ENCODE data around the gene GOLPH3.
"Not testable (repeated sequence)": the region's sequence is repeated elsewhere in the genome, so short reads cannot be mapped to it uniquely, and the experiment has no call there.

GOLPH3 gene

DNA sequence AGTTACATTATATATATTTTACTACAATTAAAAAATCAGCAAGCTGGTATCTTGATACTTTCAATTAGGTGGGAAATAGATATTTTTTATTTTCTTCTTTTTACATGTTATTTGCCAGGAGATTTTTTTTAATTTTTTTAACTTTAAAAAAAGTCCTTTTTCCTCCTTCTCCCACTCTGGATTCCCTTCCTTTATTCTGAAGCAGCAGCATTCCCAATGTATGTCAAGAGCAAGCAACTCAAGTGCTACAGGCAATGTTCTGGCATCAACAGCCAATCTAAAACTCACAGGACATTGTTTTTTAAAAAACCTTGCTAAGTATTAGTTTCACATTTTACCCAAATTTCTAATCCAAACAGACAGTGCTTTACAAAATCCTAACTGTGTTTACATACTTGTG, 41.4 kb downstream of the GOLPH3 start:
- DNase-seq, result no peak

DNA sequence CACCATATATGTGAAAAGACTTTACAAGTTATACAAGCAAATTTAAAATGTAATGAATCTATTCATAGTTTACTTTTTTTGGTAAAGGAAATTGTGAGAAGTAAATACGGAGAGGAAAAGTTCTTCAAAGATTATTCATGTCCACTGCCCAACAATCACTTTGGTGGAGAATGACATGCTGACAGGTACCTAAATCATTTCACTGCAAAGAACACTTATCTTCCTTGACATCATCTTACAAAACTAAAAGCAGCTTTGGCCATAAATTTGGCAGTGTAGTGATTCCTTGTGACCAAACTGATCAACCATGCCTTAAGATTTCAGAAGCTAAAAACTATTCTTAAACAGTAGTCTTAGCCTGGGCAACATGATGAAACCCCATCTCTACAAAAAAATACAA, 42.5 kb downstream of the GOLPH3 start:
- no peak for DNase-seq

DNA sequence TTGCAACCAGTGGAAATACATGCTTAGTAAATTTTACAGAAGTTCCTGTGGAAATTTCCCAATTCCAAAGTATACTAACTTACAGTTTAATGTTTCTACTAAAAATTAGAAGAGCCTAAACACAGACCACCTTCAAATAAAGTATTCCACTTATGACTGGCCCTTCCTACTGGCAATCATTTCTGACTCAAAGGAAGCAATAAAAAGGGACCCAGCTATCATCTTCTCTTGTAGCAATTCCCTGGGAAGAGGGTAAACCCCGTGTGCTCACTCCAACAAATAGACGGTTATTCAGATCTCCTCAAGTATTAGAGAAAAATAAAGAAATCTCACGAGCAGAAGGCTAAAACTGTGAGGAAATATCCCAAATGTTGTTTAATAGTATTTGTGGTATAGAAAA, 43.3 kb downstream of the GOLPH3 start:
- no peak for DNase-seq

DNA sequence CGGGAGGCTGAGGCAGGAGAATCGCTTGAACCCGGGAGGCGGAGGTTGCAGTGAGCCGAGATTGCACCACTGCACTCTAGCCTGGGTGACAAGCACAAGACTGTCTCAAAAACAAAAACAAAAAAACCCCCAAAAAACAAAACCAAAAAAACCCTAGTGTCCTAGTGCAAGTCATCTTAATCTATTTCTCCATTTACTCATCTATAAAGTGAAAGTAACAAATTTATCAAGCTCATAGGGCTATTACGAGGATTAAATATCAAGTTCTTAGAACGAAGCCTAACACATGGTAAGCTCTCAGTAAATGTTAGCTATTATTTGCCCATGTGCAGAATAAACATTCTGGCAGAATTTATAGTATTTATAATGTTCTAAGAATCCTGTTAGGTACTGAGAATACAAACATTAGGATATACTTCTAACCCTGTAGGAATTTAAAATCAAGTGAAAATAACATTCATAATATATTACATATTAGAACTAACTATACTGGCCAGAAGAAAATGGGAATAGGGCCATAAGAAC, 45.0 kb downstream of the GOLPH3 start:
- no peak for DNase-seq

DNA sequence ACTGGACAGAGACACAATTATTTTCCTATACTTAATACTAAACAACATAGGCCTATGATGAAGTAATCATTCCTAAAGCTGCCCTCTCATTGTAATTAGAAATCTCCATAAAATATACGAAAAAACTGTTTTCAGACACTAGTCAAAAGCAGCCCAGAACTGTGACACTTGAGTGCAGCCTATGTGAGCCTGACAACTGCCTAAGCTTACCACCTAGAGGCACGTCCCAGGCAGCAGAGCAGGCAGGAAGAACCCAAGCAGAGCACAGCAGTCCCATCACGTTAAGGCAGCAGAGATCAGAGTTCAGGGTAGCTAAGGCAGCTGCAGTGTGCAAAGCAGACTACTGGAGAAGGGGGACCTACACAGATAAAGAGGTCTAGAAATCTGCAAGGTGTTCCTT, 46.4 kb downstream of the GOLPH3 start:
- no peak for DNase-seq

DNA sequence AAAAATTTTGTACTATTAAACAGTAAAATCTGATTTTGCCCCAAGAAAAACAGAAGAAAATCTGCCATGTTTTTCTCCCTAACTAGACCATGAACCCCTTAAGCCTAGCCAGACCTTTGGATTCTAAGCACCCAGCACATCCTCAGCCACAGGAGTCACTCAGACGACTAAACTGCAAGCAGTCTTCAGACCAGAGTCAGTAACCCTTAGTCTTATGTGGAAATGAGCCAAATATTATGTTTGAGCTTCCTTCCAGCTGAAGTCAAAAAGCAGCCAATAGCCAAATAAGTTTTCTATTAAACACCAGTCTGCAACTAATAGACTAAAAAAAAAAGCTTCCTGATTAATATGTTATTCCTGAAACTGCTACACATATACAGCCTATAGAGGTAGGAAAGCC, 47.4 kb downstream of the GOLPH3 start:
- DNase-seq, result no peak

DNA sequence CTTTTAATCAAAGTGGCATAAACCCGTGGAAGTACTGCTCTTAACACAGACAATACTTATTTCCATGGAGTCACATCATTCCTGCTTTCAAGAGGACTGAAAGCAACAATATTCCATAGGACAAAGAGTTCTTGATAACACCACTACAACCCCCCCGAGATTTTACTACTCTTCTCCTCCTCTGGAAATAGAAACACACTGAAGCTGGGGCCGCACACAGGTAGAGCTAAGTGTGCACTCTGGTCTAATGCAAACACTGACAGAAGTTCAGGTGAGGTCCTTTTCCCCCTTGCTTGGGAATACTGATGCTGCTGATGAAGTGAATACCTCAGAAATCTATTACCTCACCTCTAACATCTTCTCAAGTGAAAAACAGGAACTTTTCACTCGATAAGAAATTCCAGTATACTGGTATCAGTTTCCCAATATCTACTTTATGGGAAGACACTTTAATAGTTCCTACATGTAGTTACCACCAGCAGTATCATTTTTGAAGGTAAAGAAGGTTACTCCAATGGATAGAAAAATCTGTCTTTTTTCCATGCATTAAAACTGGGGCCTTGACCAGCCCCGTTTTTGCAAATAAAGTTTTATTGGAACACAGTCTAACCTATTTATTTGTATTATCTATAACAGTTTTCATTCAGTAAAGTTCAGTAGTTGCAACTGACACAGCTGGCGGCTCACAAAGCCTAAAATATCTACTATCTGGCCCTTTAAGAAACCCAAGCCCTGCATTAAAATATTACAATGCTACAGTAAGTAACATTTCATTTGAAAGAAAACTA, 50.0 kb downstream of the GOLPH3 start:
- DNase-seq, result no peak

DNA sequence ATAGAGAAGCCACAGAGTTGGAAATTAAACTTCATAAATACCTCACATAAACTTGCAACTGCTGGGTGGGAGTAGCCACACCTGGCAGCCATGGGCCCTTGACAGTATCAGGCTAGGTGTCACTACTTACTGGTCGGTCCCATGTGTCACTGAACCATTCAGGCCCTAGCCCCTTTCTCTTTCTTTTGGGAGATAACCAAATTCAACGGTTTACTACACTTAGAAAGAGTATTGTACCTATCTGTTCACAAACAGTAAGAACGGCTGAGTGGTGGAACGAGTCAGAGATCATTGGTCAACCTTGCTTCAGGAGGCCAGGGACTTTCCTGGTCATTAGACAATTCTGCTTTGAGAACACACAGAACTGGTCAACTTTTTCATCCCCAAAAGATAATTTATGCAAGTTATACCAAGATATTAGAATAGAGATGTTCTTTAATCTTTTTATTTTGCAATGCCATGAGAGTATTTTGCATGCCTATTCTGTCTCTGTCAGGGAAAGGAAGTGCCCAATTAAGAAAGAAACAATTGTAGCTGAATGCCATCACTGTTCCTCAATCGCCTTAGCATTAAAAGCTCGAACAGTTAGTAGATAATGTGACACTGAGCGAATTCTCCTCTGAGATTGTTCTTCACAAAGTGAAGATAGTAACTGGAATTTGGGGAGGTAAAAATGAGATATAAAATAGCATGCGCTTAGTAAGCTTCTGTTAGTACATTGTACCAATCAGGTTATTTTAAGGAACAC, 50.9 kb downstream of the GOLPH3 start:
- no peak for DNase-seq

DNA sequence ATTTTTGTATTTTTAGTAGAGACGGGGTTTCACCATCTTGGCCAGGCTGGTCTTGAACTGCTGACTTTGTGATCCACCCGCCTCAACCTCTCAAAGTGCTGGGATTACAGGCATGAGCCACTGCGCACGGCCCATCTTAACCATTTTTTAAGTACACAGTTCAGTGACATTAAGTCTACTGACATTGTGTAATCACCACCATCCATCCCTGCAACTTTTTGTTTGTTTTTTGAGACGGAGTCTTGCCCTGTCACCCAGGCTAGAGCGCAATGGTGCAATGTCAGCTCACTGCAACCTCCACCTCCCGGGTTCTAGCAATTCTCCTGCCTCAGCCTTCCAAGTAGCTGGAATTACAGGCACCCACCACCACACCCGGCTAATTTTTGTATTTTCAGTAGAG, 55.2 kb downstream of the GOLPH3 start:
- DNase-seq, result not testable (repeated sequence)

DNA sequence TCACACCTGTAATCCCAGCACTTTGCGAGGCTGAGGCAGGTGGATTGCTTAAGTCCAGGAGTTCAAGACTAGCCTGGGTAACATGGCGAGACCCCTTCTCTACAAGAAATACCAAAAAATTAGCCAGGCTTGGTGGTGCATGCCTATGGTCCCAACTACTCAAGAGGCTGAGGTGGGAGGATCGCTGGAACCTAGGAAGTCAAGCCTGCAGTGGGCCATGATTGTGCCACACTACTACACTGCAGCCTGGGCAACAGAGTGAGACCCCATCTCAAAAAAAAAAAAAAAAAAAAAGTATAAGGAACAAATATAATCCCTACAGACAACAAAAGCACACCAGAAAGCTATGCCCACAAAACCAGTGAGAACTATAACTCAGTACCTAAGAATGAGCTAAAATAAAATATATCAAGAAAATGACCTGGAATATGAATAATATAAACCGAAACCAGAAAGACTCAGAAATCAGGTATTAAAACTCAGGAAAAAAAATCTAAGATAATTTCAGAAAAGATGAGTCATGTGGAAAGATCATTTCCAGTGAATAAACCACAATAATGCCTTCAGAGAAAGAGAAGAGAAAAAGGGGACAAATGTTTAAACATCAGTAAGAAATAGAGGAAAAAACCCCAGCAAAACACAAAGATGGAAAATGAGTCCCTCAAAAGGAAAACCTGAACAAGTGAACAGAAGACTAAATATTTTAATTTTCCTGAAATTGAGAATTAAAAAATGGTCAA, 57.4 kb downstream of the GOLPH3 start:
- no peak for DNase-seq

DNA sequence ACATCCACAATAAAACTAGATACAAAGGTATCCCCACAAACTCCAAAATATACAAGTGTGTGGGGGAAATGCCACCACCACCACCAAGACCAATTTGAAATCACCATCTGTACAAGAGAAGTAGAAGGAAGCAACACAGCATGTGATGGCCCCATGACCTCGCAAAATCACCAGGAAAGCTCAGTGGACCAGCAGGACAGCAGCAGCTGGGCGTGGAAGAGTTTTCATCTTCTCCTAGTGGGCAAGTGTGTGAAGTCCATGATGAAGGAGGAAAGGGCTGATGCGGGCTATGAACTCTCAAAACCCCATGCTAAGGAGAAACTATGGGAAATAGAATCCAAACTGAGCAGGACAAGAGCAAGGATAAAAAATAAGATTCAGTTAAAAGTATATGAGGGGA, 58.1 kb downstream of the GOLPH3 start:
- DNase-seq, result no peak

DNA sequence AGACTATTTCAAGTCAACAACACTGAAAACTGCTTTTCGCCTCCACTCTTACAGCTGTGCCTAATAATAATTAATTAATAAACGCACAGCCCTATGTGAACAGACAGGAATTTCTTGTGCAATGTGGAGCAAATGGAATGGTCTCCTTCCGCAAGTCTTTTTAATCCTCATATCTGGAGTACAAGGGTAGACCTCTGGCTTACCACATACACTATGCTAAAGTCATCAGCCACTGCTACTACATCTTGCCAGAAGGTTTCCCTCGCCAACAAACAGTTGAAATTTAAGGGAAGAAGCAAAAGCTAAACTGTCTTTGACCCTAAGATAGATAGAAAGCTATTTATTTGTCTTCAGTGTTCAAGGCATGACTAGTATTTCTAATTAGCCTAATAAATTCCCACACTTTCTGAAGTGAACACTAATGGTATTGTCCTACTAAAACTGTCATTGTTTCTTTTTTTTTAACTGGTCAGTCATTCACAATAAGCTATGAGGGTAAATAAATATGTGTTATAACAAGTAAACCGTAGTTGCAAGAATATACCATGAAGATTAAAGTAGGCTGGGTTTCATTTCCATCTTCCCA, 63.9 kb downstream of the GOLPH3 start:
- no peak for DNase-seq

DNA sequence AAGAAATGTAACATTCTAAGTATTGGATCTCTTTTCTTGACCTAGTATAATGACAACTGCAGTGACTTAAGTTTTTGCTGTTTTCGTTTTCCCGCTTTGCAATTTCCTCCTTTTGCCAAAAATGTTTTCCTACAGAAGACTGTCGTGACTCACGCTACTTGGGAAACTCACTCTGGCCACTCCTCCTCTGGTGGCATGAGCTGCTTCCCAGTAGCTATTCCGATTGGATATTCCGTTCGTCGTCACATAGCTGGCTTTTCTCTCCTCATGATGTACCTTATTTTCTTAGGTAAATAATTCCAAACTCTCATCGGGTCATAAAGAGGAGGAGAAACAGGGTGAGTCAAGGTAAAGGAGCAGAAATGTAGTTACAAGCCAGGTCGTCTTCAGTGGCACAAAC, 64.9 kb downstream of the GOLPH3 start:
- DNase-seq, result no peak

DNA sequence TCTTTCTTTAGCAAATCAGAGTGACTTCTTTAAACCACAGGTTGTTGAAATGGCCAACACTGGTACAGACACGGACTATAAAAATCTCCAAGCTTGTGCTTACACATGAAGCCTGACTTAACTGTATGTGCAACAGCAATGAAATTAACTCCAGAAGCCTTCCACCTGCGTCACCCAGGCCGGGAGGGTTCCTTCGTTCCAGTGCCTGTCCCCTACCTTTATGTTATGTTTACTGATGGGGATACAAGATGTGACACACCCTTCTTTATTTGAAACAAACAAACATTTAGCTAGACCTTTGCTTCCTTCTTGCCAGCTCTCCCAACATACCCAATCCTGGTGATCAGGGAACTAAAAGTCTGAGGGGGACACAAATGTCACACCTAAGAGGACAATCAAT, 66.0 kb downstream of the GOLPH3 start:
- DNase-seq, result no peak

DNA sequence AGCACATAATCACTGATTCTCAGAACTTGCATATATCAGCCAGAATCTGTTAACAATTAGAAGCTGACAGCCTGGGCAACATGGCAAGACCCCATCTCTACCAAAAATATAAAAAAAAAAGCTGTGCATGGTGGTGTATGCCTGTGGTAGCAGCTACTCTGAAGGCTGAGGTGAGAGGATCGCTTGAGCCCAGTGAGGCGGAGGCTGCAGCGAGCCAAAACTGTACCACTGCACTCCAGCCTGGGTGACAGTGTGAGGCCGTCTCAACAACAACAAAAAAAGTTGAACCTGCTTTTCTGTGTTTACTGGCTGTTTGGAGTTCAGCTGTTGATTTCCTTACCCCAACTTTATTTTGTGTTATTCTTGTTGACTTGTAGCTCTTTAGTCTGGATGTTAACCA, 66.8 kb downstream of the GOLPH3 start:
- no peak for DNase-seq

DNA sequence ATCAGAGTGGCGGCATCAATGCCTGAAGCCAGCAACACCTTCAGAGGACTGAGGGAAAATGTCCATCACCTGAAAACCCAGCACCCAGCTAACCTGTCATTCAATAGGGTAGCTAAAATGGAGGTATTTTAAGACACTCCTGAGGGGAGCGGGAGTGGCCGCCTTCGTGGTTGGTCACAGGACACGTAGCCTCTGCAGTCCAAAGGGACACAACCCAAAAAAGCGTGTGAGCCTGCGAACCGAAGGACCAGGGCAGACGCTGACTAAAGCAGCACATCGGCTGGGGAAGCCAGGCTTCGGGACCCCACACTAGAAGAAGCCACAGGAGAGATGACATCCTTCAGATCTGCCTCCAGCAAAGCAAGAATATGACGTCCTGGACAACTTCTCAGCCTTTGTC, 70.6 kb downstream of the GOLPH3 start:
- DNase-seq, result no peak

DNA sequence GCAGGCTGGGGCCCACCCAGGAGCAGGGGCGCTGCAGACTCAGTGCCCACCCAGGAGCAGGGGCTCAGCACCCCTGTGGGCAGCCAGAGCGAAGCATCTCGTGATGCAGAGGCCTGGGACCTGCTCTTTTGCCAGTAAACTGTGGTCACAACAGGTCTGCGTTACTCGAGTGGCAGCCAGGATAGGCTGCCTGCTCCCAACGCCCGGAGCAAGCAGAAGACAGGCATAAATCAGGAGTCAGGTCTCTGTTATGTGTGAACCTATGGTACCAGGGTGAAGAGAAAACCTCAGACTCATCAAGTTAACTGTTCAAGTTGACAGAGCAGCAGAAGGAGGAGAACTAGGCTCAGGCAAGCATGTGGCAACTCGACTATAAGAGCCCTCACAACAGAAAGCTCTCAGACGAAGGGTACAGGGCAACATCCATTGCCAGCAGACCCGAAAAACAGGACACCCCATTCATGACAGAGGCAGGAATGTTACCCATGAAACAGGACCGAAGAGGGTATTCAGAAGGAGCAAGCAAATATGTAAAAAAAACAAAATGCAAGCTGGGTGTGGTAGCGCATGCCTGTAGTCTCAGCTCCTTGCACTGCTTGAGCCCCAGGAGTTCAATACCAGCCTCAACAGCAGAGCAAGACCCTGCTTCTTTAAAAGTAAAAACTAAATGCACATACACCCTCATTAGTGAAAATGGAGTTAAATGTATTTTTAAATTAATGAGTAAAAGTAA, 71.7 kb downstream of the GOLPH3 start:
- no peak for DNase-seq

DNA sequence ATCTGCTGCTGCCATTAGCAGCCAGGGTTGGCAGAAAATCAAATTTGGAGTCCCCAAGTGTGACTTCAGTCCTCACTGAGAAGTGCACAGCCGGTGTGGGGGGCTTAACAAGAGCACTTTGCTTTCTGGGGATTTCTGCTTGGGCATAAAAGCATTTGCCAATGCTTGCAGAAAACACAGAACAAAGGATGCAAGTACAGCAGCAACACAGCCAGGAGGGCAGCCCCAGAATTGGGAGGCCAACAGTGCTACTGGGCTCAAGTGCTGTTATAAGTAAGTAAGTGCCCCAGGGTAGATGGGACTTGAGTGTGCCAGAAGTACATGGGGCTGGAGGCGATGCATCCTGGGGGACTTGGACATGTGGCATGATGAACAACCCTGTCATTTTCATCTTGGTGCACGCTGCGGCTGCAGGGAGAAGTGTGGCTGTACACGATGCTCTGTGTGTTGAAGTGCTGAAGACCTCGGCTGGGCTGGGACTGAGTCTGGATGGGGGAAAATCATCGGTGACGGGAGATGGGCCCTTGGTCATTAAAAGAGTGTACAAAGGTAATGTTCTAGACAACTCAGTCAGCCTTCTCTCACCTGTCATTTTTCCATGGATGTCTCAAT, 73.3 kb downstream of the GOLPH3 start:
- no peak for DNase-seq

DNA sequence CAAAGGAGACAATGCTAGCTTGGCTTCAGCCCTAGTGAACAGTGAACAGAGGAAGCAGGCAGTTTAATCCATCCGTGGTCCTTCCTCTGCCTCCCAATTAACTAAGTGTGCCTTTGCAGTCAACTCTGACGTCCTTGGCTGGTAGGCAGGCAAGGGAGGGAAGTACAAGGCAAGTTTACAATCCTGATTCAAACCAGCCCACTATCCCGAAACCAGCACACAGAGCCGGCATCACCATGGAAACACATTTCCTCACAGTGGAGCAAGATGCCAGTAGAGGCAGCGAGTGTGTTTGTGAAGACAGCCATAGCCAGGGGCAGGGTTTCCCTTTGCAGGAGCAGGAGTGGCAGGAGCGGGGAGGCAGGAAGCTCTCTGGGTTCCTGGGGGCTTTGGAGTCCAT, 73.9 kb downstream of the GOLPH3 start:
- DNase-seq, result no peak

DNA sequence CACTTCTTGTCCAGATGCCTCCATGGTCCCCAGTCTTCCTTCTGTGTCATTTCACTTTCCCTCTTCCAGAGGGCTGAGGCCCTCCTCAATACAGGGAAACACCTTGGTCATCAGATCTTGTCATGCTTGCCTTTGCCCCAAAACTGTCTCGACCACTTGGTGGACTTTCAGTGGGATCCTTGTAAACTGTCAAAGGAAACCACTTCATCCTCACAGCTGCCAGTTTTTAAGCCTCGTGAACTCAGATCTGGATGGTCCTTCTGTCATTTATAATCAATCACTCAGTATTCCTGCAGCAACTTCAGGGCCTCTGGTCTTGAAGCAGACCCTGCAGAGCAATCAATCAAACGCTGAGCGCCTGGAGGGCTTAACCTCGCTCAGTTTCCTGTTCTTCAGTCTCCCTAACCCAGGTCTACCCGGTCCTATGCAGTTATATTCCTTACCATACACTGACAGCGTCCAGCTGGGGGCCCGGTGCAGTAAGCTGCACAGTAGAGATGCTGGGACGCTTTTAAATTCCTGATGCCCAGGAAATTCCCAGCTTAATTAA, 74.6 kb downstream of the GOLPH3 start:
- no peak for DNase-seq

DNA sequence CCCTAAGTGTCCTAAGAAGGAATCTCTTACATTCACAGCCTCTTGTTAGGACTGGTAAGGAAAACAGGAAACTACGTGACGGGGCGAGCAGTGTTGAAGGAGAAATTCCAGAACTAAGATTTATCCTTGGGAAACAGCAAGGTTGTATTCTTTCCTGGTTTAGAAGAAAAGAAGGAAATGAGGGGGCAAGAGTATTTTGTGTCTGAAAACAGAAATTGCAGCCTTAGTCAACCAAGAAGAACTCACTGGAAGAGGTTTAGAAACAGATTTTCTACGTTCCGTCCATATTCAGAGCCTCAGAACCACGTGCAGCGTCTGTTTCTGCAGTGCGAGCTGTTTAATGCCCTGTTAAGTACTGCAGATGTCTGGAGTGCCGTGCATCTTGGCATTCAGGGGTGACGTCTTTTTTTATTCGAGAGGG, 75.2 kb downstream of the GOLPH3 start:
- DNase-seq, result no peak

DNA sequence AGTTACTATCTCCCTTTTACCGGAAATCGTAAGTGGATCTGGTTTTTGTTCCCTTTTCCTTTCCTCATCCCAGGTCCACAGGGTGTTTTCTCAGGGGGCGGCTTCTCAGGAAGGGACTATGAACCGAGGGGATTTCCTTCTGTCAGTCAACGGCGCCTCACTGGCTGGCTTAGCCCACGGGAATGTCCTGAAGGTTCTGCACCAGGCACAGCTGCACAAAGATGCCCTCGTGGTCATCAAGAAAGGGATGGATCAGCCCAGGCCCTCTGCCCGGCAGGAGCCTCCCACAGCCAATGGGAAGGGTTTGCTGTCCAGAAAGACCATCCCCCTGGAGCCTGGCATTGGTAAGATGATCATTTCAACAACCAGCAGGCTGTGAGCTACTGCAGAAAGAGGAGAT, 75.8 kb downstream of the GOLPH3 start:
- DNase-seq, result no peak
